ENCODE results near the gene RHBDL1.

DNA sequence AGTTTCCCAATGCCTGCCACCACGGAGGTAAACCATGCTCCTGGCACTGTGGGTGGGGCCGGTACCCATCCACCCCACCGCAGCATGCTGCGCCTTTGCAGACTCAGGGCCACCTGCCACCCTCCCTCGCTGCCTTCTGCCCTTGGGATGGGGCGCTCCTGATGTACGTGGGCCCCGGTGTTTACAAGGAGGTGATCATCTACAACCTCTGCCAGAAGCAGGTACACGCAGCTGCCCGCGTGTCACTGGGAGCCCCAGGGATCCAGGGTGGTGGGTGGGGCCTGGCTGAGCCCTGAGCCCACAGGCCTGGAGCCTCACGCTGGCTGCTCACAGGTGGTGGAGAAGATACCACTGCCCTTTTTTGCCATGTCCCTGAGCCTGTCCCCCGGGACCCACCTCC lies 8.9 kb upstream of the RHBDL1 start:
- no peak for TF ChIP-seq CTCF (IDR thresholded peaks at IDR 0.05 in 2 of 3, conservative IDR thresholded peaks at IDR 0.05 in 1 of 3; ENCODE audit: borderline replicate concordance in 1 of 3, insufficient read depth in 1 of 3, low read depth in 2 of 3, low read length in 2 of 3)
- TF ChIP-seq, protein P1, sequence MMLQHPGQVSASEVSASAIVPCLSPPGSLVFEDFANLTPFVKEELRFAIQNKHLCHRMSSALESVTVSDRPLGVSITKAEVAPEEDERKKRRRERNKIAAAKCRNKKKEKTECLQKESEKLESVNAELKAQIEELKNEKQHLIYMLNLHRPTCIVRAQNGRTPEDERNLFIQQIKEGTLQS (IDR thresholded peaks at IDR 0.05): no peak
- TF ChIP-seq SIN3A (IDR thresholded peaks at IDR 0.05; ENCODE audit: low read depth): no peak
- no peak for TF ChIP-seq EZH2 (IDR thresholded peaks at IDR 0.05)
- TF ChIP-seq EZH2phosphoT487 (IDR thresholded peaks at IDR 0.05; ENCODE audit: borderline replicate concordance): no peak
- no peak for TF ChIP-seq POLR2AphosphoS5 (IDR thresholded peaks at IDR 0.05; ENCODE audit: low read depth, low read length)
- no peak for TF ChIP-seq POLR2A (IDR thresholded peaks at IDR 0.05; ENCODE audit: borderline replicate concordance, extremely low read depth, insufficient read depth, insufficient read length)
- no peak for TF ChIP-seq CEBPB (IDR thresholded peaks at IDR 0.05; ENCODE audit: low read depth)
- no peak for TF ChIP-seq SRF (IDR thresholded peaks at IDR 0.05; ENCODE audit: low read depth)
- no peak for TF ChIP-seq SP1 (IDR thresholded peaks at IDR 0.05; ENCODE audit: low read depth)
- no peak for TF ChIP-seq REST (IDR thresholded peaks at IDR 0.05; ENCODE audit: low read depth)
- TF ChIP-seq, protein P2, sequence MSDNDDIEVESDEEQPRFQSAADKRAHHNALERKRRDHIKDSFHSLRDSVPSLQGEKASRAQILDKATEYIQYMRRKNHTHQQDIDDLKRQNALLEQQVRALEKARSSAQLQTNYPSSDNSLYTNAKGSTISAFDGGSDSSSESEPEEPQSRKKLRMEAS (IDR thresholded peaks at IDR 0.05): no peak
- TF ChIP-seq ZNF274 (IDR thresholded peaks at IDR 0.05; ENCODE audit: low read depth, low read length): no peak

All from HCT116 (cell line).